Breast epithelium (tissue), 3 donors: ENCODE data around the gene REPIN1.

Source experiments
- CTCF ChIP-seq, 3 donors: fragments of 450-650 bp; IDR thresholded peaks; one replicate each; pipeline ENCODE4 v1.5.1; 2016 to 2017; ENCODE audit warnings: antibody characterized with exemption in 3 of 3, mild to moderate bottlenecking in 3 of 3, moderate library complexity in 3 of 3
- POLR2A ChIP-seq: fragments of 450-650 bp; IDR thresholded peaks from one replicate; pipeline ENCODE4 v1.6.1; 2016; ENCODE audit warnings: antibody characterized with exemption, mild to moderate bottlenecking, moderate library complexity

GRCh38 chr7:150381785-150382122, 13.1 kb downstream of the REPIN1 start:
- no peak for TF ChIP-seq POLR2A
- TF ChIP-seq CTCF (IDR thresholded peaks at IDR 0.05), result no peak
